GM10266 (cell line): ENCODE data around the gene GPR4.

Source experiments
- DNase-seq: peaks from one replicate; pipeline ENCODE4 v3.0.0; 2012; ENCODE audit errors: extremely low spot score
- TF ChIP-seq, protein P1 (sequence below): IDR thresholded peaks from 2 replicates; pipeline ENCODE4 v1.5.1; 2012; ENCODE audit warnings: mild to moderate bottlenecking, low read depth; ENCODE audit not compliant: control insufficient read depth, insufficient read depth; ENCODE audit errors: missing control alignments

Gene GPR4

DNA sequence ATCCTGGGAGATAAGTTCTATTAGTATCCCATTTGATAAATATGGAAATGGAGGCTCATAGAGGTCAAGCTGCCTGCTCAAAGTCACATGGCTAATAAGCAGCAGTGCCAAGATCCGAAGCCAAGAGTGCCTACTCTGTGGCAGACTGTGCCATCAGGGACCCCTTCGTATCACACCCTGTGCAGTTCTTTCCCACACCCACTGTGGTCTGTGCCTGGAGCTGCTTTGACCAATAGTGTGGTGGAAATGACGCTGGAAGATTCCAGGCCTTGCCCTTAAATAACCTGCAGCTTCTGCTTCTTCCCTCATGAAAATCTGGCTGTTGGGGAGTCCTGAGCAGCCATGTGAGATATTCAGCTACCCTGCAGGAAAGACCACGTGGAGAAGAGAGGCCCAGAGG lies 27.5 kb downstream of the GPR4 start:
- TF ChIP-seq, protein P1, sequence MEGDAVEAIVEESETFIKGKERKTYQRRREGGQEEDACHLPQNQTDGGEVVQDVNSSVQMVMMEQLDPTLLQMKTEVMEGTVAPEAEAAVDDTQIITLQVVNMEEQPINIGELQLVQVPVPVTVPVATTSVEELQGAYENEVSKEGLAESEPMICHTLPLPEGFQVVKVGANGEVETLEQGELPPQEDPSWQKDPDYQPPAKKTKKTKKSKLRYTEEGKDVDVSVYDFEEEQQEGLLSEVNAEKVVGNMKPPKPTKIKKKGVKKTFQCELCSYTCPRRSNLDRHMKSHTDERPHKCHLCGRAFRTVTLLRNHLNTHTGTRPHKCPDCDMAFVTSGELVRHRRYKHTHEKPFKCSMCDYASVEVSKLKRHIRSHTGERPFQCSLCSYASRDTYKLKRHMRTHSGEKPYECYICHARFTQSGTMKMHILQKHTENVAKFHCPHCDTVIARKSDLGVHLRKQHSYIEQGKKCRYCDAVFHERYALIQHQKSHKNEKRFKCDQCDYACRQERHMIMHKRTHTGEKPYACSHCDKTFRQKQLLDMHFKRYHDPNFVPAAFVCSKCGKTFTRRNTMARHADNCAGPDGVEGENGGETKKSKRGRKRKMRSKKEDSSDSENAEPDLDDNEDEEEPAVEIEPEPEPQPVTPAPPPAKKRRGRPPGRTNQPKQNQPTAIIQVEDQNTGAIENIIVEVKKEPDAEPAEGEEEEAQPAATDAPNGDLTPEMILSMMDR, result no peak
- no peak for DNase-seq

DNA sequence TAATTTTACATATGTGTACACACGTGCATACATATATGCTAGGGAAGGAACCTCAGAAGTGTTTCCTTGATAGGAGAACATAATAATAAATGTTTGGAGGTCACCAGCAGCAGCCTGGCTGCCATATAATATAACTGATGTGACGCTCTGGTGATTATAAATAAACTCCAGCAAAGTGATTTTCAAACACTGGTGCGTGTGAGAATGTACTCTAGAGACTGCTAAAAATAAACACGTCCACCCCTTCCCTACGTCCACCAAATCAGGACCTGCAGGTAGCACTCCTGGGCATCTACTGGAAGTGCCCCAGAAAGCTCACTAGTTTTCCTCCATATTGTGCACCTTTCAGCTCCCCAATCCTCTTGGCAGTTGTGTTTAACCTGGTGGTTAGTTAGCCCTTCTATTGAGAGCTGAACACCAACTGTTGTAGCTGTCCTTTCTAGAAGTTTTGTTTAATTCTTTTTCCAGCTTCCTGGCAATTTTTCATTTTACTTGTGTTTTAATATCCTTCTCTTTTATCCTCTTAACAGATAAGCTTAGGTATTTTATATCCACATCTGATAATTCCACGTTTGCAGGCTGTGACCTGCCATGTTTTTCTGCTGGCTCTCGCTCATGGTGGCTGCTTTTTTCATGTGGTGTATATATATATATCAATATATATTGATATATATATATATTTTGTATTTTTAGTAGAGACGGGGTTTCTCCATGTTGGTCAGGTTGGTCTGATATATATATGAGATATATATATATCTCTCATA lies 30.4 kb downstream of the GPR4 start:
- TF ChIP-seq, protein P1, result no peak
- no peak for DNase-seq

DNA sequence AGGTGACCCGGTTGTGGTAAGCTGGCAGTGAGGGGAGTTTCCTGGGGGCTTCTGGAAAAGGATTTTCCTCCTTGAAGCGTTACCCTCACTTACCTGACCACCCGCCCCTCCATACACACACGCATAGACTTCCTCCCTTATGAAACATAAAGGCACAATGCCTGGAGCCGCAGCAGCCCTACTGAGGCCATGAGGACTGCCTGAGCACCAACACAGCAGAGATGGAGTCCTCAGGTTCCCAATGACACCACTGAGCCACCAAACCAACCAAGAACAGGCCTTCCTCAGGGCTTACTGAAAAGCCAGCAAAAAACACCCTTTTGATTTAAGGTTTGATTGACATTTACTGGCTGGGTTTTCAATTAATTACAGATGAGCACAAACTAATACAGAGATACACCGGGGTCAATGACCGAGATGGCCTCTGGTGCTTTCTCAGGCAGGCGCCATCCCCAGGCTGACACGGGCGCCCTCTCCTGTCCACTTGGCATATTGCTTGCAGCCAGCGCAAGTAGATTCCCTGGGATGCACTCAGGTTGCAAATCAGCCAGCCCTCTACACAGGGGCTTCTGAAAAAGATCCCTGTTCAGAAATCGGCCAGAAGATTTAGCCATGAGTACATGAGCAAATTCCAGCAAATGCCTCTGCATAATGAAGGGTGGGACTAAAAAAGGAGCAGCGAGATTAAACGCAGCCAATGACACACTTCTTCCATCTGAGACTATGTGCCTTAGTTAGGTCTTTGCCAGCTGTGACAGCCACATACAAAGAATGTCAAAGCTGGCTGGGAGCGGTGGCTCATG lies 32.2 kb downstream of the GPR4 start:
- peak; percentile 40 for DNase-seq
- TF ChIP-seq, protein P1, result peak; percentile 73

DNA sequence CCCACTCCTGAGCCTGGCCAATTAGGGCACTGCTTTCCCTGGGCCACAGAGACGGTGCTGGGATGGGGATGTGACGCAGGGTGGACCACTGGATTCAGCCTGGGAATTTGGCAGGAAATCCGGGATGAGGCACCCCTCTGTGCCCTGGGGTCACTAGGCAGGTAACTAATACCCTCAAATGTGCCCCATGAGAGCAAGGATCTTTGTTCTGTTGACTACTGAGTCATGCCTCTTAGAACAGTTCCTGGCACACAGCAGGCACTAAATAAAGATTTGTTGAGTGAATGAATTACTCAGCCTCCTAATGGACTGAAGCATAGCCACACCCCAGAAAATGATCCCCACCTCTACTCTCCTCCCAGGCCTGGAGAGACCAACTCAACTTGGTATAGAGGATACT lies 33.3 kb downstream of the GPR4 start:
- no peak for DNase-seq
- TF ChIP-seq, protein P1, result no peak

DNA sequence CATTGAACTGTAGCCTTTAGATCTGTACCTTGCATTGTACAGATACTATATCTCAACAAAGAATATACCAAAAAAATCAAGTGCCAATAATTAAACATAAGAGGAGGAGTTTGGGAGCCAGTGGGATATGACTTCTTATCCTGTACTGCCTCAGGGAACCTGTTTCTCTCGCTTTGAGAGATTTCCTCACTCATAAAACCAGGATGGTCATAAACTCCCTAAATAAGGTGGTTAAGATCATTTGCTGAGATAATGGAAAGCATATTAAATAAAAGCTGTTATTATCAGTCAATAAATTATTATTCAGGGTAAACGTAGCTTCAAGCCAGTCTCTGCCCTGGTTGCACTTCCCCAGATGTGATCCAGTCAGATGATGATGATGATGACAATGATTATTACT lies 34.4 kb downstream of the GPR4 start:
- DNase-seq, result no peak
- TF ChIP-seq, protein P1, result no peak

DNA sequence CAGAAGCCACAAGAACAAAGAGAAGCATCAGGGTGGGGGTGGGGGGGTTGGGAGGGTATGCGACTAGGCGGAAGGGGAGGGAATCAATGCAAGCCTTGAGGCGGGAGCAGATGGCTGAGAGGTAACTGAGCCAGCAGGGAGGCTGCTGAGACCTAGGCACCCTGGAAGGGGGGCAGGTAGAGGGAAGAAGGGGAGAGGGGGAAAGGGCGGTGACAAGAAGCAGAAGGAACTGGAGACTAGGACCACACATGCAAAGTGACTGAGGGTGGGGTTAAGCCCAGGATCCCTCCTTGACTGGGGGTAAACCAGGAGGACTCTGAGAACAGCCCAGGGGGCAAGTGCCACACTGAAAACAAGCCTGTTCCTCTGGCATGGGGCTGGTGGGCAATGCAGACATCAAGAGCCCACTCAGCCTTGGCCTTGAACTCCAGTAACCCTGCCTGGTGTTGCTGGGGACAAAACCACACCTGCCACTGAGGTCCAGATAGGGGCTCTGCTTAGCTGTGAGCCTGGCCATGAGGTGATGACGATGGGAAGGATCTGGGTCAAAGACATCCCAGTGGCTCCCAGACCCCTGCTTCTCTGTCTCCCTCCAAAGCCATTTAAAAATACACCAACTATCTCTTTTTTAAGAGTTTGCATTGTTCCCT lies 37.8 kb downstream of the GPR4 start:
- DNase-seq, result no peak
- TF ChIP-seq, protein P1, result no peak
